ENCODE data around the gene PSMB8. TPM values are rescaled to one million over a fixed set of nuclear protein-coding genes. Genes with fewer than 3 reads are reported as not detected.
"Not testable (repeated sequence)": the region's sequence is repeated elsewhere in the genome, so short reads cannot be mapped to it uniquely, and the experiment has no call there.

The PSMB8 gene
- total and polyA plus RNA-seq, 7 donors: 34.3 to 305 (median 45.7) TPM

DNA sequence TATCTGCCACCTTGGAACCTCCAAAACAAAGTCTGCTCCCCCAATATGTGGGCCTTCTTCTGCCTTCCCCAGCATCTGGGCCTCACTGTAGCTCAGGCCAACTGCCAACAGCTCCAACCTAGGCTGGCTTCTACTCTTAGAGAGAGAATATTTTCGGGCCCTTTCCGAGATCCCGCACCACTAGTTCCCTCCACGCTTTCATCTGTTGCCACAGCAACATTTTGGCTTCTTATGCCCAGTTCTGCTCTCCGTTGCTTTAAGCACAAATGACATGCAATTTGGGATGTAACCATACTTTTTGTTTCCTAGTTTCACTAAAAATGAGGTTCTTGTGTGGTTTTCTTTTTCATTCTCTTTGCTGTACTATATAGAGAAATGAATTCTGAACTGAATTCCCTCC is 43.8 kb upstream of the PSMB8 start:
- H3K9me3 ChIP-seq: no peaks in the 10 kb centered on the region
- intact Hi-C loops (cut with DNase I): loop anchor here (2.0 kb wide), 1 partner anchor 65 kb away; the partner anchor contains the start of gene HLA-DMA
- H3K27ac ChIP-seq: peak overlapping the region in 3 of 4 donors; percentile 49 to 74 (median 67)
- no peak for DNase-seq
- peaks cover 0 to 22% (median 20%) of the 10 kb centered on the region in 4 donors for H3K4me1 ChIP-seq
- WGBS, 2 donors: 89 to 91% methylated on average over 5 of the region's 5 CpGs
- no peaks in the 10 kb centered on the region for H3K27me3 ChIP-seq
- H3K36me3 ChIP-seq: no peaks in the 10 kb centered on the region
- no peak overlapping the region for H3K4me3 ChIP-seq
- no peak for TF ChIP-seq POLR2AphosphoS5 (IDR thresholded peaks at IDR 0.05)
- TF ChIP-seq EP300 (IDR thresholded peaks at IDR 0.05): no peak
- TF ChIP-seq, protein P1, sequence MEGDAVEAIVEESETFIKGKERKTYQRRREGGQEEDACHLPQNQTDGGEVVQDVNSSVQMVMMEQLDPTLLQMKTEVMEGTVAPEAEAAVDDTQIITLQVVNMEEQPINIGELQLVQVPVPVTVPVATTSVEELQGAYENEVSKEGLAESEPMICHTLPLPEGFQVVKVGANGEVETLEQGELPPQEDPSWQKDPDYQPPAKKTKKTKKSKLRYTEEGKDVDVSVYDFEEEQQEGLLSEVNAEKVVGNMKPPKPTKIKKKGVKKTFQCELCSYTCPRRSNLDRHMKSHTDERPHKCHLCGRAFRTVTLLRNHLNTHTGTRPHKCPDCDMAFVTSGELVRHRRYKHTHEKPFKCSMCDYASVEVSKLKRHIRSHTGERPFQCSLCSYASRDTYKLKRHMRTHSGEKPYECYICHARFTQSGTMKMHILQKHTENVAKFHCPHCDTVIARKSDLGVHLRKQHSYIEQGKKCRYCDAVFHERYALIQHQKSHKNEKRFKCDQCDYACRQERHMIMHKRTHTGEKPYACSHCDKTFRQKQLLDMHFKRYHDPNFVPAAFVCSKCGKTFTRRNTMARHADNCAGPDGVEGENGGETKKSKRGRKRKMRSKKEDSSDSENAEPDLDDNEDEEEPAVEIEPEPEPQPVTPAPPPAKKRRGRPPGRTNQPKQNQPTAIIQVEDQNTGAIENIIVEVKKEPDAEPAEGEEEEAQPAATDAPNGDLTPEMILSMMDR (IDR thresholded peaks at IDR 0.05): no peak
- no peak for TF ChIP-seq POLR2A (IDR thresholded peaks at IDR 0.05)

DNA sequence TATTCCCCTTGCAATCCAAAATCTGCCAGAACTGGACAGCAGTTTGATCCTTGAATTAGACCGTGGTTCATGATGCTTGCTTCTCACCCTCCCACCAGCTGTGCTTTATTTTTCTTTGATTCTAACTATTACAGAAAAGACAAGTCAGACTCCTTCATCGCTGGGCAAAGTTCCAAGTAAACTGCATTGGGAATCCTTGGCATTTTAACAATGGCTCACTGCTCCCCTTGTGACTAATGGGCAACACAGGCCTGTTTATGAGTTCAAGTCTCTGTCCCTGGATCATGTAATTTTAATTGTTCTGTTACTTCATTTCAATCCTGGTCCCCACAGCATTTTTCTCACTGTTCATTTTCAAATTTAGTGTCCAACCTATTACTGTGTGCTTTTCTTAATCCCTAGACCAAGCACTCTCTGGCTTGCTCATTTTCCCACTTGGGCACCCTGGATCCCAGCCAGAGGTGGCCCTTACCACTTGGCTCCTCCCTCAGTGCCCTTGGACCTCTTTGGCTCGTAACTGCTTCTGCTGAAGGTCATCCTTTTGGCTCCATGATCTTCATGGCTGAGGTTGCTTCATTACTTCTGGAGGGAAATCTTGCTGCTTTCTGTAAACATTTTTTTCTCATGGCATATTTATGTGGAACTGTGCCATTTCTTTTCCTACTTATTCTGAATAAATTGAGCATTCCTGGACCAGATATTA is 43.0 kb upstream of the PSMB8 start:
- Histone ChIP-seq H3K36me3 (no peaks in the 10 kb centered on the region), H3K4me3 (no peak overlapping the region), H3K9me3 (no peaks in the 10 kb centered on the region), H3K27ac (peak overlapping the region in 3 of 4 donors; percentile 49 to 74 (median 67)), H3K27me3 (no peaks in the 10 kb centered on the region), H3K4me1 (peaks cover 0 to 22% (median 20%) of the 10 kb centered on the region in 4 donors)
- DNase-seq: no peak
- intact Hi-C loops (cut with DNase I): loop anchor here (2.0 kb wide), 1 partner anchor 66 kb away; the partner anchor contains the start of gene HLA-DMA
- WGBS, 2 donors: 43 to 63% methylated on average over 3 of the region's 3 CpGs
- TF ChIP-seq POLR2AphosphoS5 (IDR thresholded peaks at IDR 0.05) (peak in 2 of 4 donors; percentile 36 to 45), EP300 (IDR thresholded peaks at IDR 0.05) (no peak)

DNA sequence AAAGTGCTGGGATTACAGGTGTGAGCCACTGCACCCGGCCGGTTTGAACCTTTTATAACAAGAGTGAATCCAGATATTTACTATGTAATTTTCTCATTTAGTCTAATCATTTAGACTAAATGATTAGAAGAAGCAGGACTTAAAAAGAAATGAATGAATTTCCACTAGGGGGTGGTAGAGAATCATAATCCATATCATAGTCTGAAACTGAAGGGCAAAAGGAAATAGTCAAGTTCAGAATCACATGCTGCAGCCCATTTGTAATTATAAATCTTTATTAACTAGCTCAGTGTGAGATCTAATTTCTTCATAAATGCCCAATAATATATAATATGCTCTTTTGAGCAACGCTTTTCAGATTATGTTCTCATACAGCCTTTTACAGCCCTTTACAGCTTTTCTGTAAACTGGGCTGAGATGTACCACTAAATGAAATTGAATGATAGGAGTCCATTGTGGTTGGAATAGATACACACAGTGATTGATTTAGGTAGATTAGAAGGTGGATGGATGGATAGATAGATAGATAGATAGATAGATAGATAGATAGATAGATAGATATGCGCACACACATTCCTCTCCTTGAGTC is 41.9 kb upstream of the PSMB8 start:
- intact Hi-C loops (cut with DNase I): loop anchor here (1.0 to 2.0 kb wide), 3 partner anchors 48 to 99 kb away; partner anchors contain the start of gene HLA-DMA

DNA sequence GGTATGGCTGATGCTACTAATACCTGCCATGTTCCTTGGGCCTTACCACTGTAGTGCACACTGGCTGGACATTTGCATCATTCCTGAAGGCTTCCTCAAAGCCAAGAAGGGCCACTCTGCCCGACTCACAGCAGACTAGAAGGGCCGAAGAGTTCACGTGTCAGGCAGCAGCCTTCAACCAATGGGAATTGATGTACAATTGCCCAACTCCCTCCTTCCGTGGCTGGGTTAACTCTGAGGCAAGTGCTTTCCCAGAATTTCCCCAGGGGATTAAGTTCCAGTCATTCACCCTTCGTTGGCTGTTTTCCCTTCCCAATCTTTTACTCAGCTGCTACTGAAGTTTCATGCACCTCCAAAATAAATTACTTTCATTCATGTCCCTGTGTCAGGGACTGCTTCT is 39.9 kb upstream of the PSMB8 start:
- DNase-seq: peak; percentile 70
- Histone ChIP-seq H3K4me1 (peaks cover 0 to 22% (median 20%) of the 10 kb centered on the region in 4 donors), H3K4me3 (no peak overlapping the region), H3K27me3 (peaks cover 0 to 8% (median 0%) of the 10 kb centered on the region in 3 donors), H3K27ac (no peak overlapping the region), H3K9me3 (no peaks in the 10 kb centered on the region), H3K36me3 (no peaks in the 10 kb centered on the region)
- WGBS, 2 donors: 68 to 75% methylated on average over 5 of the region's 5 CpGs
- intact Hi-C loops (cut with DNase I): loop anchor here (2.0 kb wide), 1 partner anchor 101 kb away; no protein-coding TSS in a partner anchor
- TF ChIP-seq POLR2AphosphoS5 (IDR thresholded peaks at IDR 0.05) (peak in 1 of 4 donors; percentile 40), EP300 (IDR thresholded peaks at IDR 0.05) (no peak), POLR2A (IDR thresholded peaks at IDR 0.05) (no peak)
- TF ChIP-seq, protein P1 (IDR thresholded peaks at IDR 0.05): no peak

More for the DNA sequence above, 41.9 kb upstream of the PSMB8 start:
- no peak for DNase-seq
- no peak overlapping the region for H3K4me3 ChIP-seq
- H3K4me1 ChIP-seq: peaks cover 0 to 22% (median 20%) of the 10 kb centered on the region in 4 donors
- no peaks in the 10 kb centered on the region for H3K36me3 ChIP-seq
- peak overlapping the region in 3 of 4 donors; percentile 49 to 74 (median 67) for H3K27ac ChIP-seq
- TF ChIP-seq POLR2A (IDR thresholded peaks at IDR 0.05) (no peak), EP300 (IDR thresholded peaks at IDR 0.05) (no peak), POLR2AphosphoS5 (IDR thresholded peaks at IDR 0.05) (no peak)
- TF ChIP-seq, protein P1 (IDR thresholded peaks at IDR 0.05): peak; percentile 25 to 66 (median 56)
- no peaks in the 10 kb centered on the region for H3K9me3 ChIP-seq
- 36 to 55% methylated on average over 4 of the region's 4 CpGs for WGBS, 2 donors
- H3K27me3 ChIP-seq: no peaks in the 10 kb centered on the region

DNA sequence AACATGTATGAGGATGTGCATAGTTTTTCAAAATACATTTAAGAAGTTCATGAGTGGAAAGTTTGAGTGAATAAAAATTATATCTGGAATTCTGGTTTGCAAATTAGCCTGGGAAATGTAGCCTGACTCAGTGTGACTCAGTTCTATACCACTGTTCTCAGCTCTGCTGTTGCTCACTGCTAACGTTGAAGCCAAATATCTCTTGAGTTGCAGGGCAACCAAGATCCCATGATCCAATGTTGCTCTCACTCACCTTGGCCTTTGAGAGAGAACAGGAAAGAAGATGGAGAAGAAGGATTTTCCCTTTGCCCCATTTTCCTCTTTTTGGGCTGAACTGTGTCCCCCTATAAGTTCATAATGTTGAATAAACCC is 39.0 kb upstream of the PSMB8 start:
- Histone ChIP-seq H3K9me3 (no peaks in the 10 kb centered on the region), H3K27me3 (peaks cover 0 to 8% (median 0%) of the 10 kb centered on the region in 3 donors), H3K4me1 (peaks cover 0 to 22% (median 20%) of the 10 kb centered on the region in 4 donors), H3K4me3 (no peak overlapping the region), H3K27ac (no peak overlapping the region), H3K36me3 (no peaks in the 10 kb centered on the region)
- no peak for DNase-seq
- no peak for TF ChIP-seq POLR2AphosphoS5 (IDR thresholded peaks at IDR 0.05)
- TF ChIP-seq, protein P1 (IDR thresholded peaks at IDR 0.05): no peak
- no peak for TF ChIP-seq EP300 (IDR thresholded peaks at IDR 0.05)
- no peak for TF ChIP-seq POLR2A (IDR thresholded peaks at IDR 0.05)
- 23 to 37% methylated on average over 1 of the region's 1 CpG for WGBS, 2 donors
- intact Hi-C loops (cut with DNase I): no loop called here

DNA sequence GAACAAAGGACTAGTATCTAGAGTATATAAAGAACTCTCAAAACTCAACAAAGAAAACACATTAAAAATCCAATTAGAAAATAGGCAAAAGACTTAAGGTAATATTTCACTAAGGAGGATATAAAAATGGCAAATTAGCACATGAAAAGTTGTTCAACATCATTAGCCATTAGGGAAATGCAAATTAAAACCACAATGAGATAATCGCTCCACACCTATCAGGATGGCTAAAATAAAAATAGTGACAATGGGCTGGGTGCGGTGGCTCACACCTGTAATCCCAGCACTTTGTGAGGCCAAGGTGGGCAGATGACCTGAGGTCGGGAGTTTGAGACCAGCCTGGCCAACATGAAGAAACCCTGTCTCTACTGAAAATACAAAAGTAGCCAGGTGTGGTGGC is 37.1 kb upstream of the PSMB8 start:
- H3K27me3 ChIP-seq: peaks cover 0 to 17% (median 0%) of the 10 kb centered on the region in 3 donors
- H3K9me3 ChIP-seq; H3K27ac ChIP-seq; intact Hi-C loops (cut with DNase I); H3K36me3 ChIP-seq; H3K4me1 ChIP-seq; DNase-seq; H3K4me3 ChIP-seq: not testable (repeated sequence)
- WGBS, 2 donors: 66 to 78% methylated on average over 3 of the region's 3 CpGs

All from sigmoid colon (tissue), 7 donors.